ENCODE measurements around the gene ATAT1. TPM values are rescaled to one million over a fixed set of nuclear protein-coding genes. Genes with fewer than 3 reads are reported as not detected.

The ATAT1 gene
- total and polyA plus RNA-seq, 2 of the 13 experiments (the other 11 are each of a cell fraction or from before 2014, with no cell fraction given): 9.2 to 23.6 TPM

- TF ChIP-seq, protein P1, sequence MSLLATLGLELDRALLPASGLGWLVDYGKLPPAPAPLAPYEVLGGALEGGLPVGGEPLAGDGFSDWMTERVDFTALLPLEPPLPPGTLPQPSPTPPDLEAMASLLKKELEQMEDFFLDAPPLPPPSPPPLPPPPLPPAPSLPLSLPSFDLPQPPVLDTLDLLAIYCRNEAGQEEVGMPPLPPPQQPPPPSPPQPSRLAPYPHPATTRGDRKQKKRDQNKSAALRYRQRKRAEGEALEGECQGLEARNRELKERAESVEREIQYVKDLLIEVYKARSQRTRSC (CRISPR knock-in tag; IDR thresholded peaks at IDR 0.05; ENCODE audit: low read depth): no peak
- TF ChIP-seq TBX3 (IDR thresholded peaks at IDR 0.05; ENCODE audit: borderline replicate concordance) (peak; percentile 97), GLI4 (CRISPR knock-in tag; IDR thresholded peaks at IDR 0.05; ENCODE audit: borderline replicate concordance) (no peak), ZNF660 (CRISPR knock-in tag; IDR thresholded peaks at IDR 0.05; ENCODE audit: borderline replicate concordance, low read depth) (no peak; the same call in 1 of the 2 replicates), KDM5A (IDR thresholded peaks at IDR 0.05; ENCODE audit: borderline replicate concordance, low read length) (no peak), ZNF75D (CRISPR knock-in tag; IDR thresholded peaks at IDR 0.05; ENCODE audit: borderline replicate concordance) (no peak), GATAD2A (CRISPR knock-in tag; IDR thresholded peaks at IDR 0.05) (peak; percentile 27; the same call in 1 of the 2 replicates), ZNF598 (CRISPR knock-in tag; IDR thresholded peaks at IDR 0.05; ENCODE audit: borderline replicate concordance) (no peak), FOXC1 (CRISPR knock-in tag; IDR thresholded peaks at IDR 0.05; ENCODE audit: borderline replicate concordance) (no peak; the same call in none of the 2 replicates), ZNF775 (CRISPR knock-in tag; IDR thresholded peaks at IDR 0.05; ENCODE audit: borderline replicate concordance) (no peak), NCOA1 (CRISPR knock-in tag; IDR thresholded peaks at IDR 0.05) (no peak; the same call in 1 of the 2 replicates), ARNT (IDR thresholded peaks at IDR 0.05) (no peak), ZNF160 (CRISPR knock-in tag; IDR thresholded peaks at IDR 0.05) (peak; percentile 90), CEBPG (CRISPR knock-in tag; IDR thresholded peaks at IDR 0.05) (peak; percentile 41; the same call in 1 of the 2 replicates), MAFF (IDR thresholded peaks at IDR 0.05; ENCODE audit: low read depth, low read length) (no peak), ZNF768 (CRISPR knock-in tag; IDR thresholded peaks at IDR 0.05) (no peak), ATF7 (IDR thresholded peaks at IDR 0.05) (peak; percentile 6; the same call in 1 of the 2 replicates), ATF7 (CRISPR knock-in tag; IDR thresholded peaks at IDR 0.05) (no peak)
- TF ChIP-seq, protein P2, sequence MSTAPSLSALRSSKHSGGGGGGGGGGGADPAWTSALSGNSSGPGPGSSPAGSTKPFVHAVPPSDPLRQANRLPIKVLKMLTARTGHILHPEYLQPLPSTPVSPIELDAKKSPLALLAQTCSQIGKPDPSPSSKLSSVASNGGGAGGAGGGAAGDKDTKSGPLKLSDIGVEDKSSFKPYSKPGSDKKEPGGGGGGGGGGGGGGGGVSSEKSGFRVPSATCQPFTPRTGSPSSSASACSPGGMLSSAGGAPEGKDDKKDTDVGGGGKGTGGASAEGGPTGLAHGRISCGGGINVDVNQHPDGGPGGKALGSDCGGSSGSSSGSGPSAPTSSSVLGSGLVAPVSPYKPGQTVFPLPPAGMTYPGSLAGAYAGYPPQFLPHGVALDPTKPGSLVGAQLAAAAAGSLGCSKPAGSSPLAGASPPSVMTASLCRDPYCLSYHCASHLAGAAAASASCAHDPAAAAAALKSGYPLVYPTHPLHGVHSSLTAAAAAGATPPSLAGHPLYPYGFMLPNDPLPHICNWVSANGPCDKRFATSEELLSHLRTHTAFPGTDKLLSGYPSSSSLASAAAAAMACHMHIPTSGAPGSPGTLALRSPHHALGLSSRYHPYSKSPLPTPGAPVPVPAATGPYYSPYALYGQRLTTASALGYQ (CRISPR knock-in tag; IDR thresholded peaks at IDR 0.05): peak; percentile 89
- TF ChIP-seq, protein P3, sequence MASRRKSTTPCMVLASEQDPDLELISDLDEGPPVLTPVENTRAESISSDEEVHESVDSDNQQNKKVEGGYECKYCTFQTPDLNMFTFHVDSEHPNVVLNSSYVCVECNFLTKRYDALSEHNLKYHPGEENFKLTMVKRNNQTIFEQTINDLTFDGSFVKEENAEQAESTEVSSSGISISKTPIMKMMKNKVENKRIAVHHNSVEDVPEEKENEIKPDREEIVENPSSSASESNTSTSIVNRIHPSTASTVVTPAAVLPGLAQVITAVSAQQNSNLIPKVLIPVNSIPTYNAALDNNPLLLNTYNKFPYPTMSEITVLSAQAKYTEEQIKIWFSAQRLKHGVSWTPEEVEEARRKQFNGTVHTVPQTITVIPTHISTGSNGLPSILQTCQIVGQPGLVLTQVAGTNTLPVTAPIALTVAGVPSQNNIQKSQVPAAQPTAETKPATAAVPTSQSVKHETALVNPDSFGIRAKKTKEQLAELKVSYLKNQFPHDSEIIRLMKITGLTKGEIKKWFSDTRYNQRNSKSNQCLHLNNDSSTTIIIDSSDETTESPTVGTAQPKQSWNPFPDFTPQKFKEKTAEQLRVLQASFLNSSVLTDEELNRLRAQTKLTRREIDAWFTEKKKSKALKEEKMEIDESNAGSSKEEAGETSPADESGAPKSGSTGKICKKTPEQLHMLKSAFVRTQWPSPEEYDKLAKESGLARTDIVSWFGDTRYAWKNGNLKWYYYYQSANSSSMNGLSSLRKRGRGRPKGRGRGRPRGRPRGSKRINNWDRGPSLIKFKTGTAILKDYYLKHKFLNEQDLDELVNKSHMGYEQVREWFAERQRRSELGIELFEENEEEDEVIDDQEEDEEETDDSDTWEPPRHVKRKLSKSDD (CRISPR knock-in tag; IDR thresholded peaks at IDR 0.05; ENCODE audit: low read depth): peak; percentile 80; the same call in 1 of the 2 replicates
- TF ChIP-seq, protein P4, sequence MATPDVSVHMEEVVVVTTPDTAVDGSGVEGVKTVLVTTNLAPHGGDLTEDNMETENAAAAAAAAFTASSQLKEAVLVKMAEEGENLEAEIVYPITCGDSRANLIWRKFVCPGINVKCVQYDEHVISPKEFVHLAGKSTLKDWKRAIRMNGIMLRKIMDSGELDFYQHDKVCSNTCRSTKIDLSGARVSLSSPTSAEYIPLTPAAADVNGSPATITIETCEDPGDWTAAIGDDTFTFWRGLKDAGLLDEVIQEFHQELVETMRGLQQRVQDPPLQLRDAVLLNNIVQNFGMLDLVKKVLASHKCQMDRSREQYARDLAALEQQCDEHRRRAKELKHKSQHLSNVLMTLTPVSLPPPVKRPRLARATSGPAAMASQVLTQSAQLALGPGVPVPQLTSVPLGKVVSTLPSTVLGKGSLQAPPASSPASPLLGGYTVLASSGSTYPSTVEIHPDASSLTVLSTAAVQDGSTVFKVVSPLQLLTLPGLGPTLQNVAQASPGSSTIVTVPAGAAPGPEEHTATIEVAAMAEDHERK (CRISPR knock-in tag; IDR thresholded peaks at IDR 0.05; ENCODE audit: low read depth): peak; percentile 82; the same call in 1 of the 2 replicates
- TF ChIP-seq, protein P5, sequence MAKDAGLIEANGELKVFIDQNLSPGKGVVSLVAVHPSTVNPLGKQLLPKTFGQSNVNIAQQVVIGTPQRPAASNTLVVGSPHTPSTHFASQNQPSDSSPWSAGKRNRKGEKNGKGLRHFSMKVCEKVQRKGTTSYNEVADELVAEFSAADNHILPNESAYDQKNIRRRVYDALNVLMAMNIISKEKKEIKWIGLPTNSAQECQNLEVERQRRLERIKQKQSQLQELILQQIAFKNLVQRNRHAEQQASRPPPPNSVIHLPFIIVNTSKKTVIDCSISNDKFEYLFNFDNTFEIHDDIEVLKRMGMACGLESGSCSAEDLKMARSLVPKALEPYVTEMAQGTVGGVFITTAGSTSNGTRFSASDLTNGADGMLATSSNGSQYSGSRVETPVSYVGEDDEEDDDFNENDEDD (CRISPR knock-in tag; IDR thresholded peaks at IDR 0.05; ENCODE audit: borderline replicate concordance): no peak; the same call in 1 of the 2 replicates
Measured at GRCh38 chr6:30616811-30617564, 9.7 kb upstream of the ATAT1 start, which contains the start of gene PPP1R10 (continued).
